NCI-H2171 (cell line): ENCODE results near the gene IL17RE.

ENCODE experiments used
- DNase-seq: peaks from one replicate; lab custom pipeline; 2025; lab: John Stamatoyannopoulos, UW

IL17RE gene

DNA sequence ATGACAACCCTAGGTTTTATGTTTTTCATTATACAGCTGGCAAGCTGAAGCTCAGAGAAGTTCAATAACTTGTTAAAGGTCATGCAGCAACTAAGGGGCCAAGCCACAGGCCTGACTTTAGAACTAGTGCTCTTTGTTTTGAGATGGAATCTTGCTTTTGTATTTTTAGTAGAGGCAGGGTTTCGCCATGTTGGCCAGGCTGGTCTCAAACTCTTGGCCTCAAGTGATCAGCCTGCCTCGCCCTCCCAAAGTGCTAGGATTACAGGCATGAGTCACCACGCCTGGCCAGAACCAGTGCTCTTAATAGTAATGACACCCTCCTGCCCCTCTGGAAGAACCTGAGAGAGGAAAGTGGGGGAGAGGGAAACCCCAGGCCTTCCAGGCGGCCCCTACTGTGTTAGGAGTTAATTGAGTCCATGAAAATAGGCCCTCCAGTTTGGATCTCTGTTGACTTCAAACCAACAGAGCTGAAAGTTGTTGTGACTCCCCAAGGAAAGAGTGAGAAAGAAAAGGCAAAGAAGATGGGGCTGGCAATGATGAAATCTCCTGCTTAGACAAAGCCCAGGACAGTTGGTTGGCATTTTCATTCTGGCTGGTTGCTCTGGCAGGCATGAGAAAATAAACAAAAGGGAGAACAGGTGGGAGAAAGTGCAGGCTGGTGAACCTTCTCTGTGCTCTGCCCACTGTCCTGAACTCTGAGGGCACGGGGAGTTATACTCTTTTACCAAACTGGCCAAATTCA, 53.1 kb downstream of the IL17RE start:
- DNase-seq: no peak

- no peak for DNase-seq
These were observed 54.6 kb downstream of the IL17RE start for GRCh38 chr3:9957214-9957613.

DNA sequence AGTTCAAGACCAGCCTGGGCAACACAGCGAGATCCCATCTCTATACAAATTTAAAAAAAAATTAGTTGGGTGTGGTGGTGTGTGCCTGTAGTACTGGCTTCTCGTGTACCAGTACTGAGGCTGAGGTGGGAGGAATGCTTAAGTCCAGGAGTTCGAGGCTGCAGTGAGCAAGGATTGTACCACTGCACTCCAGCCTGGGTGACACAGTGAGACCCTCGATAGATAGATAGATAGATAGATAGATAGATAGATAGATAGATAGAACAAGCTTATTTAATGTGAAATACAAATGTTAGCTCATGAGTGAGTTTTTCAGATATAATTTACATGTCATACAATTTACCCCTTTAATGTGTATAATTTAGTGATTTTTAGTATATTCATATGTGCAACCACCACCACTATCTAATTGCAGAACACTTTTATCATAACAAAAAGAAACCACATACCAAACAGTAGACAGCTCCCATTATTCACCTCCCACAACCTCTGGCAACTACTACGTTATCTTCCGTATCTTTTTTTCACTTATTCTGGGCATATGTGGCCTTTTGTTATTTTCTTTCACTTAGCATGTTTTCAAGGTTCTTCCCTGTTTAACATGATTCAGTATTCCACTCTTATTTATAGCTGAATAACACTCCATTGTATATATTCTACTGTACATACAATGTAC, 62.7 kb downstream of the IL17RE start:
- DNase-seq: no peak
